Smooth muscle cell (in vitro differentiated cells): ENCODE data around the gene ZNF862. TPM values are rescaled to one million over a fixed set of nuclear protein-coding genes. Genes with fewer than 3 reads are reported as not detected.

Experiments
- DNase-seq: peaks from one replicate; lab custom pipeline; 2025; ENCODE audit not compliant: unreplicated experiment; lab: John Stamatoyannopoulos, UW
- H2AFZ ChIP-seq: fragments of 200-600 bp; sonication (generic); 2 replicates; pipeline ENCODE4 v1.6.0; 2016; ENCODE audit warnings: antibody characterized with exemption, low read depth, mild to moderate bottlenecking
- H3F3A ChIP-seq: fragments of 200-600 bp; sonication (generic); 2 replicates; pipeline ENCODE4 v1.6.0; 2017; ENCODE audit warnings: antibody characterized with exemption, low read depth
- H3K27ac ChIP-seq: fragments of 200-600 bp; sonication (generic); 2 replicates; pipeline ENCODE4 v1.5.1; 2016; ENCODE audit warnings: low read depth, mild to moderate bottlenecking
- H3K27me3 ChIP-seq: fragments of 200-600 bp; sonication (generic); 2 replicates; pipeline ENCODE4 v1.6.1; 2016; ENCODE audit warnings: low read depth, mild to moderate bottlenecking
- H3K36me3 ChIP-seq: fragments of 200-600 bp; sonication (generic); 2 replicates; pipeline ENCODE4 v1.5.1; 2016; ENCODE audit warnings: low read depth
- H3K4me1 ChIP-seq: fragments of 200-600 bp; sonication (generic); 2 replicates; pipeline ENCODE4 v1.5.1; 2016; ENCODE audit warnings: low read depth
- H3K4me2 ChIP-seq: fragments of 200-600 bp; sonication (generic); 2 replicates; pipeline ENCODE4 v1.6.0; 2016; ENCODE audit warnings: mild to moderate bottlenecking
- H3K4me3 ChIP-seq: fragments of 200-600 bp; sonication (generic); 2 replicates; pipeline ENCODE4 v1.5.1; 2016; ENCODE audit warnings: mild to moderate bottlenecking
- H3K79me2 ChIP-seq: fragments of 200-600 bp; sonication (generic); 2 replicates; pipeline ENCODE4 v1.6.0; 2016; ENCODE audit warnings: low read depth, mild to moderate bottlenecking
- H3K9ac ChIP-seq: fragments of 200-600 bp; sonication (generic); 2 replicates; pipeline ENCODE4 v1.6.0; 2016; ENCODE audit warnings: low read depth
- H3K9me3 ChIP-seq: fragments of 200-600 bp; sonication (generic); replicated peaks from 2 replicates; pipeline ENCODE4 v1.5.1; 2016; ENCODE audit warnings: low read depth
- H4K20me1 ChIP-seq: fragments of 200-600 bp; sonication (generic); 2 replicates; pipeline ENCODE4 v1.6.0; 2016; ENCODE audit warnings: low read depth
- WGBS: methylation state at CpG from one replicate; pipeline ENCODE4 v1.1.7; 2016; ENCODE audit warnings: low lambda C conversion rate; 5-methylcytosine and 5-hydroxymethylcytosine counted together
- polyA plus RNA-seq: library from polyadenylated mRNA; unstranded; fragments of >200 nt; fragmentation: Nextera tagmentation; extraction: Ambion mirVana; gene quantifications from 2 replicates; pipeline ENCODE4 v1.2.1, GENCODE V29; 2016
- total RNA-seq: library from RNA; depleted of rRNA; stranded (reverse); fragments of >200 nt; gene quantifications from 2 replicates; pipeline ENCODE4 v1.2.3, GENCODE V29; 2014
- TF ChIP-seq, protein P1 (sequence below): fragments of 200-600 bp; sonication (generic); IDR thresholded peaks from 2 replicates; pipeline ENCODE4 v1.5.1; 2017; ENCODE audit warnings: borderline replicate concordance, mild to moderate bottlenecking, antibody characterized with exemption; ENCODE audit not compliant: insufficient read depth, poor library complexity, severe bottlenecking

Gene ZNF862
- total and polyA plus RNA-seq, 2 experiments from 2014 or later = 5.4 to 10.2 TPM

DNA sequence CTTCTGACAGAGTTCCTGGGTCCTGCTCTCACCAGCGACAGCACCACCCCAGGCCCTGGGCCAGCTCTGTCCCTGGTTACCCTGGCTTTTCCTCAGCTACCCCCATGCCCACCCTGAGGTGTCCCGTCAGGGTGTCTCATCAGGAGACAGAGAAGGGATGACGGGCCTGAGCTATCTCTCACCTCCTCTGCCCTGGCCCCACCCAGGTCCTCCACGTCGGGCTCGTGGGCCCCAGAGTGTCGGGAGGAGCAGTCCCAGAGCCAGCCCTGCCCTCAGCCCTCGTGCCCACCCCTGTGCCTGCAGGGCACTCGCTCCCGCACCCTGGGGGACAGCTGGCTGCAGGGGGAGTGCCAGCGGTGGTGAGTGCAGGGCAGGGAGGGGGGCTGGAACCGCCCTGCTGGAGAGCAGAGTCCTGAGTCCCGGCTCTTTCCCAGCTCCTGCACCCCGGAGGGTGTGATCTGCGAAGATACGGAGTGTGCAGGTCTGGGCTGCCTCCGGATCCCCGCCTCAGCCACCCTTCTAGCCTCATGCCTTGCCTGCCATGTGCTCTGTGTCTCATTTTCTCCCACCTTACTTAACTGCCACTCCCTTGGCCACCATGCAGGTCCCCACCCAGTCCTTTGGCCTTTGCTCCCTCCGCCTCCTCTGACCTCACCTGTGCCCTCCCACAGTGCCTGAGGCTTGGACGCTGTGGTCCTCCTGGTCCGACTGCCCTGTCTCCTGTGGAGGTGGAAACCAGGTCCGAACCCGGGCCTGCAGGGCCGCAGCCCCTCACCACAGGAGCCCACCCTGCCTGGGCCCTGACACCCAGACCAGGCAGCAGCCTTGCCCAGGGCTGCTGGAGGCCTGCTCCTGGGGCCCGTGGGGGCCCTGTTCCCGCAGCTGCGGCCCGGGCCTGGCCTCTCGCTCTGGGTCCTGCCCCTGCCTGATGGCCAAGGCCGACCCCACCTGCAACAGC is 16.7 kb upstream of the ZNF862 start:
- Histone ChIP-seq H3K27me3 (no peaks in the 10 kb centered on the region), H3K27ac (no peak overlapping the region), H3K9ac (no peak overlapping the region), H2AFZ (no peak overlapping the region), H3F3A (no peaks in the 10 kb centered on the region), H3K9me3 (no peaks in the 10 kb centered on the region), H4K20me1 (no peaks in the 10 kb centered on the region), H3K79me2 (no peaks in the 10 kb centered on the region), H3K4me1 (no peaks in the 10 kb centered on the region), H3K4me2 (no peak overlapping the region), H3K36me3 (no peaks in the 10 kb centered on the region), H3K4me3 (no peak overlapping the region)
- no peak for DNase-seq
- 91% methylated on average over 28 of the region's 30 CpGs for WGBS
- TF ChIP-seq, protein P1, sequence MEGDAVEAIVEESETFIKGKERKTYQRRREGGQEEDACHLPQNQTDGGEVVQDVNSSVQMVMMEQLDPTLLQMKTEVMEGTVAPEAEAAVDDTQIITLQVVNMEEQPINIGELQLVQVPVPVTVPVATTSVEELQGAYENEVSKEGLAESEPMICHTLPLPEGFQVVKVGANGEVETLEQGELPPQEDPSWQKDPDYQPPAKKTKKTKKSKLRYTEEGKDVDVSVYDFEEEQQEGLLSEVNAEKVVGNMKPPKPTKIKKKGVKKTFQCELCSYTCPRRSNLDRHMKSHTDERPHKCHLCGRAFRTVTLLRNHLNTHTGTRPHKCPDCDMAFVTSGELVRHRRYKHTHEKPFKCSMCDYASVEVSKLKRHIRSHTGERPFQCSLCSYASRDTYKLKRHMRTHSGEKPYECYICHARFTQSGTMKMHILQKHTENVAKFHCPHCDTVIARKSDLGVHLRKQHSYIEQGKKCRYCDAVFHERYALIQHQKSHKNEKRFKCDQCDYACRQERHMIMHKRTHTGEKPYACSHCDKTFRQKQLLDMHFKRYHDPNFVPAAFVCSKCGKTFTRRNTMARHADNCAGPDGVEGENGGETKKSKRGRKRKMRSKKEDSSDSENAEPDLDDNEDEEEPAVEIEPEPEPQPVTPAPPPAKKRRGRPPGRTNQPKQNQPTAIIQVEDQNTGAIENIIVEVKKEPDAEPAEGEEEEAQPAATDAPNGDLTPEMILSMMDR = no peak

DNA sequence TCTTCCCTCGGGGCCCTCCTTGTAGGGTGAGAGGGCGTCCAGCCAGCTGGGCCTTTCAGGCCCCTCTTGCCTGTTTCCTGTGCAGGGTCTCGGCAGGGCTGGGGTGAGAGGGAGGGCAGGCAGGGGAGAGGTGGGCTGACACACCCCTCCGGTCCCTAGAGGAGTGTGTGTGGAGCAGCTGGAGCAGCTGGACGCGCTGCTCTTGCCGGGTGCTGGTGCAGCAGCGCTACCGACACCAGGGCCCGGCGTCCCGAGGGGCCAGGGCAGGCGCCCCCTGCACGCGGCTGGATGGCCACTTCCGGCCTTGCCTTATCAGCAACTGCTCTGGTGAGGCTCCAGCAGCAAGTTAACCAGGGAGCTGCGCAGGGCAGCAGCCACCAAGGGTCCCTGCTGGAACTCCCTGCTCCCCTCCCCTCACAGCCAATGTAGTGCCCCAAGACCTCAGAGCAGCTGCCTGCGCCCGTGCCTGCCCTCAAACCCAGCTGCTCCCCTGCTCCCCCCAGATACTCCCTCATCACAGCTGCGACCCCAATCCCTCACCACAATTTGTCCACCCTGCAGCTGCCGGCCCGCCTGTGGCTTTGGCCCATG is 15.7 kb upstream of the ZNF862 start:
- DNase-seq = no peak
- TF ChIP-seq, protein P1 = no peak
- Histone ChIP-seq H3K4me2 (no peak overlapping the region), H3K4me3 (no peak overlapping the region), H4K20me1 (no peaks in the 10 kb centered on the region), H3K79me2 (no peaks in the 10 kb centered on the region), H3K27ac (no peak overlapping the region), H3K9ac (no peak overlapping the region), H3K36me3 (no peaks in the 10 kb centered on the region), H2AFZ (no peak overlapping the region), H3K4me1 (no peaks in the 10 kb centered on the region), H3K9me3 (no peaks in the 10 kb centered on the region), H3F3A (no peaks in the 10 kb centered on the region), H3K27me3 (no peaks in the 10 kb centered on the region)
- 87% methylated on average over 22 of the region's 22 CpGs for WGBS

DNA sequence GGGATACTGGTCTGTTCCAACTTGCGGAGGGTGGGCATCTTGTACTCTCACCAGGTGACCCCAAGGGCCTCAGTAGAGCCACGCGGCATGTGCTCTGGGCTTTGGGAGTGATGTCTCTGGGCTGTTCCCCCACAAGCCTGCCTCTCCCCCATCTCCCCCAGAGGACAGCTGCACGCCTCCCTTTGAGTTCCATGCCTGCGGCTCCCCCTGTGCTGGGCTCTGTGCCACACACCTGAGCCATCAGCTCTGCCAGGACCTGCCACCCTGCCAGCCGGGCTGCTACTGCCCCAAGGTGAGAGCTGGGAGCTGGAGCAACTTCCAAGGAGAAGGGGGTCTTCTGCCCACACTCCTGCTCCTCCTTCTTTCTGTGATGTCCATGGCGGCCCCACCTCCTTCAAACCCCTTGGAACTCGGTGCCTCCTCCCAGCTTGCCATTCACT is 15.0 kb upstream of the ZNF862 start:
- Histone ChIP-seq H3K9ac (no peak overlapping the region), H3K9me3 (no peaks in the 10 kb centered on the region), H3K27ac (no peak overlapping the region), H3F3A (no peaks in the 10 kb centered on the region), H3K27me3 (no peaks in the 10 kb centered on the region), H3K4me2 (no peak overlapping the region), H3K4me1 (no peaks in the 10 kb centered on the region), H2AFZ (no peak overlapping the region), H3K36me3 (no peaks in the 10 kb centered on the region), H3K4me3 (no peak overlapping the region), H4K20me1 (no peaks in the 10 kb centered on the region), H3K79me2 (no peaks in the 10 kb centered on the region)
- 97% methylated on average over 8 of the region's 8 CpGs for WGBS
- TF ChIP-seq, protein P1 = no peak
- DNase-seq = no peak
